PC-3 (cell line): Measurements from ENCODE around the gene DGKD.

Source experiments
- CTCF ChIP-seq: fragments of 300-600 bp; sonication (generic); conservative IDR thresholded peaks from 2 replicates; pipeline ENCODE4 v1.5.1; 2017; ENCODE audit warnings: antibody characterized with exemption, low read depth, mild to moderate bottlenecking, low read length
- EZH2phosphoT487 ChIP-seq: fragments of 300-600 bp; sonication (generic); IDR thresholded peaks from 2 replicates; pipeline ENCODE4 v1.6.1; 2018; ENCODE audit warnings: mild to moderate bottlenecking, antibody characterized with exemption, low read length, borderline replicate concordance

- TF ChIP-seq CTCF (no peak), EZH2phosphoT487 (no peak)
Observed at GRCh38 chr2:233474308-233475160, 120.2 kb downstream of the DGKD start.
